BLaER1 treated with 17β-estradiol and CSF1 and Interleukin-3, amounts not matched to agents 10 nM and 100 nM (cell line): Measurements from ENCODE around the gene CCDC188.
A peak's percentile ranks its signal among the peaks of the same experiment; 100 is the strongest.

ENCODE experiments used
- H3K27ac ChIP-seq, 11 experiments: shearing (Covaris generic); formaldehyde crosslinking; 2 replicates each; pipeline ENCODE4 v1.8.1; 2022
- H3K27me3 ChIP-seq, 11 experiments: shearing (Covaris generic); formaldehyde crosslinking; 2 replicates each; pipeline ENCODE4 v1.8.1; 2022
- H3K36me3 ChIP-seq, 11 experiments: shearing (Covaris generic); formaldehyde crosslinking; 2 replicates each; pipeline ENCODE4 v1.8.1; 2022
- H3K4me1 ChIP-seq, 10 experiments: shearing (Covaris generic); formaldehyde crosslinking; 2 replicates each; pipeline ENCODE4 v1.8.1; 2022
- H3K4me2 ChIP-seq, 11 experiments: shearing (Covaris generic); formaldehyde crosslinking; 2 replicates each; pipeline ENCODE4 v1.8.1; 2022
- H3K4me3 ChIP-seq, 10 experiments: shearing (Covaris generic); formaldehyde crosslinking; 2 replicates each; pipeline ENCODE4 v1.8.1; 2022
- H3K9ac ChIP-seq, 11 experiments: shearing (Covaris generic); formaldehyde crosslinking; 2 replicates each; pipeline ENCODE4 v1.8.1; 2022
- H3K9me3 ChIP-seq, 11 experiments: shearing (Covaris generic); formaldehyde crosslinking; replicated peaks in 1 of 11; 2 replicates each; pipeline ENCODE4 v1.8.1; 2022
- H4K20me1 ChIP-seq, 11 experiments: shearing (Covaris generic); formaldehyde crosslinking; 2 replicates each; pipeline ENCODE4 v1.8.1; 2022
- Cebpa-rat ChIP-seq, 11 experiments: shearing (Covaris generic); IDR thresholded peaks; 2 replicates each; pipeline ENCODE4 v1.8.1; 2022

Gene CCDC188

GRCh38 chr22:20158391-20159036, 7.7 kb upstream of the CCDC188 start:
- peak overlapping the region in 8 of 11 experiments; percentile 29 to 76 (median 60); a peak in 15 of 22 replicates for H3K9ac ChIP-seq
- H3K27me3 ChIP-seq = peaks cover 0 to 28% (median 0%) of the 10 kb centered on the region in 11 experiments; a peak in 4 of 22 replicates
- no peaks in the 10 kb centered on the region for H3K9me3 ChIP-seq
- H3K36me3 ChIP-seq = no peaks in the 10 kb centered on the region
- no peak for TF ChIP-seq Cebpa-rat (IDR thresholded peaks at IDR 0.05)
- H3K4me1 ChIP-seq = peaks cover 37 to 86% (median 85%) of the 10 kb centered on the region in 10 experiments
- H3K27ac ChIP-seq = peak overlapping the region in 7 of 11 experiments; percentile 31 to 75 (median 66); a peak in 14 of 22 replicates
- H4K20me1 ChIP-seq = peaks cover 0 to 34% (median 0%) of the 10 kb centered on the region in 11 experiments; a peak in 2 of 22 replicates
- peak overlapping the region in 2 of 10 experiments; percentile 50 to 55; a peak in 4 of 20 replicates for H3K4me3 ChIP-seq
- peak overlapping the region; percentile 66 to 97 (median 90) for H3K4me2 ChIP-seq

GRCh38 chr22:20157430-20158183, 6.8 kb upstream of the CCDC188 start:
- no peak for TF ChIP-seq Cebpa-rat (IDR thresholded peaks at IDR 0.05)
- Histone ChIP-seq H3K4me2 (peak overlapping the region; percentile 39 to 97 (median 90)), H3K4me3 (peak overlapping the region in 2 of 10 experiments; percentile 54 to 55; a peak in 4 of 20 replicates), H3K27me3 (peaks cover 0 to 28% (median 0%) of the 10 kb centered on the region in 11 experiments; a peak in 4 of 22 replicates), H3K9ac (peak overlapping the region in 8 of 11 experiments; percentile 15 to 76 (median 60); a peak in 11 of 22 replicates), H3K27ac (peak overlapping the region in 7 of 11 experiments; percentile 31 to 75 (median 66); a peak in 13 of 22 replicates), H3K4me1 (peaks cover 37 to 95% (median 93%) of the 10 kb centered on the region in 10 experiments), H4K20me1 (peaks cover 0 to 34% (median 0%) of the 10 kb centered on the region in 11 experiments; a peak in 3 of 22 replicates), H3K36me3 (no peaks in the 10 kb centered on the region), H3K9me3 (no peaks in the 10 kb centered on the region)

GRCh38 chr22:20156611-20157429, 6.0 kb upstream of the CCDC188 start:
- Histone ChIP-seq H3K9ac (peak overlapping the region in 8 of 11 experiments; percentile 15 to 76 (median 64); a peak in 12 of 22 replicates), H4K20me1 (peaks cover 0 to 34% (median 0%) of the 10 kb centered on the region in 11 experiments; a peak in 3 of 22 replicates), H3K4me3 (peak overlapping the region in 3 of 10 experiments; percentile 42 to 61 (median 54); a peak in 5 of 20 replicates), H3K9me3 (no peaks in the 10 kb centered on the region), H3K4me2 (peak overlapping the region; percentile 39 to 97 (median 90)), H3K36me3 (no peaks in the 10 kb centered on the region), H3K27ac (peak overlapping the region in 6 of 11 experiments; percentile 64 to 80 (median 71); a peak in 9 of 22 replicates), H3K4me1 (peaks cover 37 to 100% (median 99%) of the 10 kb centered on the region in 10 experiments), H3K27me3 (peaks cover 0 to 28% (median 0%) of the 10 kb centered on the region in 11 experiments; a peak in 4 of 22 replicates)
- TF ChIP-seq Cebpa-rat (IDR thresholded peaks at IDR 0.05) = no peak

- H3K36me3 ChIP-seq = no peaks in the 10 kb centered on the region
- H4K20me1 ChIP-seq = peaks cover 0 to 34% (median 0%) of the 10 kb centered on the region in 11 experiments; a peak in 3 of 22 replicates
- peak overlapping the region in 9 of 11 experiments; percentile 54 to 76 (median 67); a peak in 16 of 22 replicates for H3K9ac ChIP-seq
- H3K27ac ChIP-seq = peak overlapping the region in 8 of 11 experiments; percentile 49 to 80 (median 68); a peak in 13 of 22 replicates
- peak overlapping the region in 5 of 10 experiments; percentile 54 to 63 (median 61); a peak in 10 of 20 replicates for H3K4me3 ChIP-seq
- peak overlapping the region; percentile 79 to 97 (median 91); a peak in 20 of 22 replicates for H3K4me2 ChIP-seq
- peaks cover 37 to 100% (median 99%) of the 10 kb centered on the region in 10 experiments for H3K4me1 ChIP-seq
- H3K27me3 ChIP-seq = peaks cover 0 to 28% (median 0%) of the 10 kb centered on the region in 11 experiments; a peak in 4 of 22 replicates
- H3K9me3 ChIP-seq = no peaks in the 10 kb centered on the region
- no peak for TF ChIP-seq Cebpa-rat (IDR thresholded peaks at IDR 0.05)
Observed at GRCh38 chr22:20156042-20156389, 5.2 kb upstream of the CCDC188 start.

- Histone ChIP-seq H3K4me3 (peak overlapping the region; percentile 50 to 71 (median 62)), H3K27me3 (peaks cover 0 to 26% (median 0%) of the 10 kb centered on the region in 11 experiments; a peak in 4 of 22 replicates), H3K4me2 (peak overlapping the region; percentile 79 to 97 (median 91)), H4K20me1 (peaks cover 0 to 34% (median 0%) of the 10 kb centered on the region in 11 experiments; a peak in 3 of 22 replicates), H3K36me3 (no peaks in the 10 kb centered on the region), H3K9ac (peak overlapping the region; percentile 54 to 76 (median 62)), H3K27ac (peak overlapping the region in 9 of 11 experiments; percentile 57 to 80 (median 67); a peak in 17 of 22 replicates), H3K9me3 (no peaks in the 10 kb centered on the region), H3K4me1 (peaks cover 37 to 100% (median 97%) of the 10 kb centered on the region in 10 experiments)
- no peak for TF ChIP-seq Cebpa-rat (IDR thresholded peaks at IDR 0.05)
Observed at GRCh38 chr22:20155330-20156041, 4.6 kb upstream of the CCDC188 start.

- H3K9ac ChIP-seq = peak overlapping the region; percentile 54 to 76 (median 62)
- peak overlapping the region; percentile 79 to 97 (median 91) for H3K4me2 ChIP-seq
- peaks cover 40 to 98% (median 95%) of the 10 kb centered on the region in 10 experiments for H3K4me1 ChIP-seq
- no peak for TF ChIP-seq Cebpa-rat (IDR thresholded peaks at IDR 0.05)
- no peaks in the 10 kb centered on the region for H3K36me3 ChIP-seq
- H3K27me3 ChIP-seq = peaks cover 0 to 19% (median 0%) of the 10 kb centered on the region in 11 experiments; a peak in 4 of 22 replicates
- H3K27ac ChIP-seq = peak overlapping the region in 9 of 11 experiments; percentile 57 to 80 (median 63); a peak in 18 of 22 replicates
- H4K20me1 ChIP-seq = peaks cover 0 to 34% (median 0%) of the 10 kb centered on the region in 11 experiments; a peak in 3 of 22 replicates
- H3K4me3 ChIP-seq = peak overlapping the region; percentile 50 to 71 (median 62)
- H3K9me3 ChIP-seq = no peaks in the 10 kb centered on the region
Observed at GRCh38 chr22:20154602-20155187, 3.8 kb upstream of the CCDC188 start.

GRCh38 chr22:20153945-20154344, 3.1 kb upstream of the CCDC188 start:
- peak overlapping the region; percentile 79 to 97 (median 91); a peak in 21 of 22 replicates for H3K4me2 ChIP-seq
- no peaks in the 10 kb centered on the region for H3K9me3 ChIP-seq
- peak overlapping the region in 1 of 10 experiments; percentile 64; a peak in 2 of 20 replicates for H3K4me3 ChIP-seq
- H3K36me3 ChIP-seq = no peaks in the 10 kb centered on the region
- H4K20me1 ChIP-seq = peaks cover 0 to 29% (median 0%) of the 10 kb centered on the region in 11 experiments; a peak in 3 of 22 replicates
- no peak for TF ChIP-seq Cebpa-rat (IDR thresholded peaks at IDR 0.05)
- H3K4me1 ChIP-seq = peaks cover 39 to 98% (median 95%) of the 10 kb centered on the region in 10 experiments
- H3K9ac ChIP-seq = peak overlapping the region in 7 of 11 experiments; percentile 13 to 76 (median 70); a peak in 6 of 22 replicates
- peaks cover 0 to 11% (median 0%) of the 10 kb centered on the region in 11 experiments; a peak in 2 of 22 replicates for H3K27me3 ChIP-seq
- peak overlapping the region in 6 of 11 experiments; percentile 4 to 80 (median 66); a peak in 11 of 22 replicates for H3K27ac ChIP-seq
